Measurements from ENCODE around the gene RAI14. TPM values are rescaled to one million over a fixed set of nuclear protein-coding genes. Genes with fewer than 3 reads are reported as not detected.
A peak's percentile ranks its signal among the peaks of the same experiment; 100 is the strongest.
"Not testable (repeated sequence)": the region's sequence is repeated elsewhere in the genome, so short reads cannot be mapped to it uniquely, and the experiment has no call there.

RAI14 gene
- total RNA-seq, 2 donors from 2014 or later: 70.7 to 80.1 TPM

- no peak for TF ChIP-seq CTCF (IDR thresholded peaks at IDR 0.05)
- Histone ChIP-seq H3K9me3 (no peaks in the 10 kb centered on the region), H3K36me3 (no peaks in the 10 kb centered on the region), H3K27me3 (replicated peaks; ENCODE audit: insufficient read depth) (no peaks in the 10 kb centered on the region), H3K27ac (peak overlapping the region in 1 of 2 donors; percentile 19), H3K4me1 (ENCODE audit: control insufficient read depth in 1 of 2, low read depth in 2 of 2) (peaks cover 0 to 33% of the 10 kb centered on the region in 2 donors), H3K4me3 (no peak overlapping the region)
- DNase-seq (ENCODE audit: low spot score) (no peak), ATAC-seq (ENCODE audit: insufficient number of reproducible peaks, low FRiP score, low read depth) (no peak)
Observed at GRCh38 chr5:34748431-34748830, 92.3 kb downstream of the RAI14 start.

GRCh38 chr5:34749431-34749873, 93.3 kb downstream of the RAI14 start:
- Histone ChIP-seq H3K36me3 (no peaks in the 10 kb centered on the region), H3K9me3 (no peaks in the 10 kb centered on the region), H3K27me3 (replicated peaks; ENCODE audit: insufficient read depth) (no peaks in the 10 kb centered on the region), H3K4me1 (ENCODE audit: control insufficient read depth in 1 of 2, low read depth in 2 of 2) (peaks cover 0 to 23% of the 10 kb centered on the region in 2 donors), H3K4me3 (no peak overlapping the region), H3K27ac (peak overlapping the region; percentile 25 to 42)
- ATAC-seq (ENCODE audit: insufficient number of reproducible peaks, low FRiP score, low read depth): no peak
- TF ChIP-seq CTCF (IDR thresholded peaks at IDR 0.05): no peak
- no peak for DNase-seq (ENCODE audit: low spot score)

GRCh38 chr5:34750206-34750605, 94.1 kb downstream of the RAI14 start:
- ATAC-seq (ENCODE audit: insufficient number of reproducible peaks, low FRiP score, low read depth) (no peak), DNase-seq (ENCODE audit: low spot score) (no peak)
- H3K4me3 ChIP-seq: no peak overlapping the region
- H3K4me1 ChIP-seq (ENCODE audit: control insufficient read depth in 1 of 2, low read depth in 2 of 2): peaks cover 0 to 19% of the 10 kb centered on the region in 2 donors
- no peaks in the 10 kb centered on the region for H3K27me3 ChIP-seq (replicated peaks; ENCODE audit: insufficient read depth)
- no peaks in the 10 kb centered on the region for H3K9me3 ChIP-seq
- H3K27ac ChIP-seq: peak overlapping the region in 1 of 2 donors; percentile 42
- no peak for TF ChIP-seq CTCF (IDR thresholded peaks at IDR 0.05)
- H3K36me3 ChIP-seq: no peaks in the 10 kb centered on the region

- H3K4me3 ChIP-seq: no peak overlapping the region
- no peak overlapping the region for H3K27ac ChIP-seq
- H3K4me1 ChIP-seq (ENCODE audit: control insufficient read depth in 1 of 2, low read depth in 2 of 2): peaks cover 5 to 32% of the 10 kb centered on the region in 2 donors
- DNase-seq (ENCODE audit: low spot score) (no peak), ATAC-seq (ENCODE audit: insufficient number of reproducible peaks, low FRiP score, low read depth) (no peak)
- TF ChIP-seq CTCF (IDR thresholded peaks at IDR 0.05): no peak
- H3K27me3 ChIP-seq (replicated peaks; ENCODE audit: insufficient read depth): no peaks in the 10 kb centered on the region
- no peaks in the 10 kb centered on the region for H3K9me3 ChIP-seq
- H3K36me3 ChIP-seq: no peaks in the 10 kb centered on the region
Observed at GRCh38 chr5:34751807-34752736, 95.9 kb downstream of the RAI14 start.

- not testable (repeated sequence) for H3K27ac ChIP-seq; H3K4me3 ChIP-seq; ATAC-seq (ENCODE audit: insufficient number of reproducible peaks, low FRiP score, low read depth); H3K36me3 ChIP-seq; H3K9me3 ChIP-seq; H3K27me3 ChIP-seq (replicated peaks; ENCODE audit: insufficient read depth); DNase-seq (ENCODE audit: low spot score)
- H3K4me1 ChIP-seq (ENCODE audit: control insufficient read depth in 1 of 2, low read depth in 2 of 2): peaks cover 9 to 37% of the 10 kb centered on the region in 2 donors
Observed at GRCh38 chr5:34753236-34753635, 97.1 kb downstream of the RAI14 start.
